Measurements from ENCODE around the gene MYO18B. TPM values are rescaled to one million over a fixed set of nuclear protein-coding genes. Genes with fewer than 3 reads are reported as not detected.

Gene MYO18B
- total and polyA plus RNA-seq, 2 of the 4 experiments (the other 2 are of a cell fraction), result under 0.01 TPM; not detected in 1

- in situ Hi-C loops (cut with MboI; ENCODE audit: low sequenced_read_pairs), result no loop called here
- 40% methylated on average over 1 of the region's 1 CpG; no CpG with 5 or more reads in 1 of the 2 experiments for WGBS, 2 experiments (ENCODE audit: extremely low coverage in 2 of 2, insufficient read length in 1 of 2)
- dilution Hi-C loops (cut with HindIII; ENCODE audit: low sequenced_read_pairs, unreplicated experiment), result no loop called here
- Histone ChIP-seq H3K56ac (ENCODE audit: extremely low read depth, insufficient read depth, low read length) (no peak overlapping the region), H4K5ac (ENCODE audit: low read depth, low read length) (no peak overlapping the region), H4K20me1 (ENCODE audit: insufficient read depth, low read length) (no peaks in the 10 kb centered on the region), H3K79me1 (ENCODE audit: low read depth in 1 of 2, low read length in 2 of 2) (no peaks in the 10 kb centered on the region), H3K4me3 (ENCODE audit: insufficient read depth, low read depth, low read length) (no peak overlapping the region), H3K14ac (replicated peaks; ENCODE audit: low read depth, low read length) (no peak overlapping the region), H2BK20ac (ENCODE audit: low read depth, low read length) (no peak overlapping the region), H3K18ac (ENCODE audit: low read depth, low read length) (no peak overlapping the region), H2AK9ac (replicated peaks; ENCODE audit: low read depth, low read length, poor library complexity) (no peak overlapping the region), H3K4ac (ENCODE audit: low read depth, low read length) (no peak overlapping the region), H3K9me3 (ENCODE audit: control insufficient read depth, insufficient read depth, low read length) (peaks cover 13% of the 10 kb centered on the region), H3K36me3 (ENCODE audit: control insufficient read depth, insufficient read depth, low read length) (no peaks in the 10 kb centered on the region), H3K27me3 (ENCODE audit: control insufficient read depth, insufficient read depth, low read length) (no peaks in the 10 kb centered on the region), H4K8ac (ENCODE audit: low read depth in 2 of 2, low read length in 2 of 2) (no peak overlapping the region), H2BK5ac (ENCODE audit: low read depth, low read length, poor library complexity, severe bottlenecking) (no peak overlapping the region), H3K27ac (ENCODE audit: insufficient read depth, low read length) (no peak overlapping the region), H2AFZ (replicated peaks; ENCODE audit: low read length, poor library complexity) (no peak overlapping the region), H3K9ac (ENCODE audit: low read depth, low read length) (no peak overlapping the region), H2BK15ac (ENCODE audit: low read depth, low read length) (no peak overlapping the region), H2BK120ac (ENCODE audit: low read depth, low read length) (no peak overlapping the region), H3K23ac (ENCODE audit: low read depth, low read length) (no peak overlapping the region), H4K91ac (ENCODE audit: insufficient read depth, low read depth, low read length) (no peak overlapping the region), H3K4me2 (ENCODE audit: low read depth, low read length) (no peak overlapping the region), H3K9me1 (ENCODE audit: insufficient read depth, low read length) (no peaks in the 10 kb centered on the region), H2AK5ac (ENCODE audit: low read depth, low read length) (no peak overlapping the region), H3K4me1 (ENCODE audit: control insufficient read depth, insufficient read depth, low read length) (no peaks in the 10 kb centered on the region)
- BruUV-seq (replicated peaks), result no TSS peak
- POLR2A ChIA-PET (ENCODE audit: unreplicated experiment), result no interaction called here
- DNase-seq (no peak), ATAC-seq (ENCODE audit: low read depth) (no peak)
- no peak for TF ChIP-seq RCOR1 (IDR thresholded peaks at IDR 0.05; ENCODE audit: insufficient replicate concordance, low read length)
- no peak for TF ChIP-seq RAD21 (IDR thresholded peaks at IDR 0.05; ENCODE audit: low read length)
- no peak for TF ChIP-seq ELK1 (IDR thresholded peaks at IDR 0.05; ENCODE audit: borderline replicate concordance, low read depth, low read length)
- TF ChIP-seq SMC3 (IDR thresholded peaks at IDR 0.05; ENCODE audit: low read depth, low read length), result no peak
- TF ChIP-seq FOS (IDR thresholded peaks at IDR 0.05; ENCODE audit: low read depth, low read length), result no peak
- intact Hi-C loops (cut with micrococcal nuclease), result no loop called here
- CTCF ChIA-PET, result no interaction called here
Measured at GRCh38 chr22:26075251-26075650, 333.3 kb downstream of the MYO18B start.
